A204.1 (cell line): Measurements from ENCODE around the gene PIEZO2.
A peak's percentile ranks its signal among the peaks of the same experiment; 100 is the strongest.

Experiments used
- FAIRE-seq: peaks from 2 replicates; lab custom pipeline; 2012; peaks lifted over from hg19 to GRCh38; lab: Jason Lieb, UNC

PIEZO2 gene

DNA sequence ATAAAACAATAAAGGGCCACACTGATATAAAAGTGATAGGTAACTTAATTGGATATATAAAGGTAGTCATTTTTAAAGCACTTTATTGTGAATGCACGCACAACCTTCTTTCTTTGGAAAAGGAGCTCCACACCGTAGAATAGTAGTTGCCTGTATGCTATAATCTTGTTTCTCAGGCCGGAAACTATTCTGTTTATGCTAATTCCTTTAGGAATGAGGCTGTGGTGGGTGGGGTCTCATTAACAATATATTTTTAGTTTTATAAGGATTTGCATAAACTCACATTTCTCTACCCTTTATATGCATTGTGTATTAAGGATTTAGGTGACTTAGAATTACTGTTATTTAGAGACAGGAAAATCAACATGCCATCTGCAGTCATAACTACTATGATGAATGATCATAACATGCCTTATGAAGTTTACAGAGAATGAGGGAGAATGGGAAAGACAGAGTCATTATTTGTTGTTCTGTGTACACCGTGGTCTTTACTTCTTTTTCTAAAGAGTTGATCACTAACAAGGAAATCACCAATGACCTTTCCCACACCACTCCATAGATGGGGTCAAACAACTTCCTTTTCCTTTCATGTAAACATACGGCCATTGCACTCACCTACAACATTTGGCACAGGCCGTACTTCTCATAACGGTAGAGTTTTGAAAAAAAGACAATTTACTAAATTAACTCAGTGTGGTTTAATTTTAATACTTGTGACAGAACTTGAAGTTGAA, 84.5 kb downstream of the PIEZO2 start:
- FAIRE-seq = no peak

GRCh38 chr18:11064106-11064505, 85.3 kb downstream of the PIEZO2 start:
- FAIRE-seq = no peak

DNA sequence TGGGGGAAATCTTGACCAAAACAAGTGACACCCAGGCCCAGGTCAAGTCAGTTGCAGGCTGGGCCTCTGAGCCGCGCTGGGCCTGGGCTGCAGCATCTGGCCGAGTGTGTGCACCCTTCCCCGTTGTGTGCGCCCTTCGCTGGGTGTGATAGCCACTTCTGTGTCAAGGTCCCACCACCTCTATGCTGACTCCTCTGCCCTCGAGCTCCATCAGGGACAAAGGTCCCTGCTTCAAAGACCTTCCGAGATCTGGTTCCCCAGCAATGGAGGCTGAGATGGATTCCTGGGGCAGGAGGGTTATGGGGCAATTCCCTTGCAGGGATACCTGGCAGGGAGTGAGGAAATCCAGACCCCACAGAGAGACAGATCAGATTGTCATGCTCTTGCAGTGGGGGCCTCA, 93.6 kb downstream of the PIEZO2 start:
- FAIRE-seq = no peak

GRCh38 chr18:11054497-11054896, 94.9 kb downstream of the PIEZO2 start:
- no peak for FAIRE-seq

DNA sequence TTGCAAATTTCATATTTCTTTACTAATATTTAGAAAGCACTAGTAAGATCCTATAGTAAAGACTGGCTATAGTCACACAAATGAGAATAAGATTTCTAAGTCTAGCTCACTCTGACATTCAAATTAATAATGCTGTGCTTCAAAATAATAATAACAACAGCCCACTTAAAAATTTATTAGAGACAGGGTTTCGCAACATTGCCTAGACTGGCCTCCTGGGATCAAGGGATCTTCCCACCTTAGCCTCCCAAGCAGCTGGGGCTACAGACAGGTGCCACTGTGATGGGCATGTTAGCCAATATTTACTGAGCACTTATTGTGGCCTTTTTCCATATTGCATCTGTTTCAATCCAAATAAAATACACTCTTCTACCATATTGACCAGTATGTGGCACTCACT, 96.1 kb downstream of the PIEZO2 start:
- FAIRE-seq = no peak

DNA sequence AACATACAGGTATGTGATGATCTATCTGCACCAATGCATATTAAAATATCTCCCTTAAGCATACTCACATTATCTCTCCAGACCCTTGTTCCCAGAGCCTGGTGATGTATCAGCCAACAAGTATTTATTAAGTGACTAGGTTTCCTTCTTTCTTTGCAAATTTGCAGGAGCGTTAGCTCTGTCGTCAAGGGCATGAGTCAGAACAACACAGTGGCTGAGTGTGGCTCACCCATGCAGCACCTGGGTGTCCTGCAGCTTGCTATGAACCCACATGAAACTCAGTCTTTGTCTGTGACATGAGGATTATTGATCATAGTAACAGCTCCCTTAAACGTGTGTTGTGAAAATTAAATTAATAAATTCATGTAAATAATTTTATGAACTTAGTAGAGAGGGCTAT, 96.6 kb downstream of the PIEZO2 start:
- no peak for FAIRE-seq

- no peak for FAIRE-seq
Measured at GRCh38 chr18:11051462-11051861, 97.9 kb downstream of the PIEZO2 start.

DNA sequence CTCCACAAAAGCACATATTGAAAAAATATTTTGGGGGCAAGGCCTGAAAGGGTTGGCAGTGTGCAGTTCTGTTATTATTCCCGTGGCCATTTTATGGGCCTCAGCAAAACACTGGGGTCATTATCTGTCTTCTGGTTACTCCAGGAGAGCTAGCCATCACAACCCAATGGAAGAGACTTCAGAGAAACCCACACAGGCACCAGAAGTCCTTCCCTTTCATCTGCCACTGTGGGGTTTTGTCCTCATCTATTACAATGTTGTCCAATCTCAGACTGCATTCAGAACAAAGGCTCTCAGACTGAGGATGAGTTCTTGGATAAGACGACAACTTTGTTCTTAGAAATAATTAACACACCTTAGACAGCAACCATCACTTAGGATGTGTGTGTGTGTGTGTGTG, 98.4 kb downstream of the PIEZO2 start:
- FAIRE-seq = no peak

- no peak for FAIRE-seq
Measured at GRCh38 chr18:11047817-11048216, 101.6 kb downstream of the PIEZO2 start.

- FAIRE-seq = no peak
Measured at GRCh38 chr18:11047156-11047555, 102.2 kb downstream of the PIEZO2 start.

DNA sequence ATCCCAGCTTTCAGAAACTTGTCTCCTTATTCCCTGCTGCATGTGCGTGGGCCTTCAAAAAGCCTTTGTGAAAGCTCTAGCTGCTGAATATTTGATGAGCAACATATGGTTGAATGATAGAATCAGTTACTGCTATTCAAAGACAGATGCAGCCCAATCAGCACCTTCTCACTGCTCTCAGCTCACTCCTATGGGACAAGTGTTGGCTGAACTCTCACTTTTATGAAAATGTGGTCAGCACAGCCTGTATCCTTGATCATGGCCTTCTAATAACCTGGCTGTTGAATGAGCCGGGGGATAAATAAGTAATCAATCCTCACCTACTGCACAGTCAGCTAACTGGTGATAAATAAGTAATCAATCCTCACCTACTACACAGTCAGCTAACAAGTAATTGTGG, 103.2 kb downstream of the PIEZO2 start:
- FAIRE-seq = no peak

DNA sequence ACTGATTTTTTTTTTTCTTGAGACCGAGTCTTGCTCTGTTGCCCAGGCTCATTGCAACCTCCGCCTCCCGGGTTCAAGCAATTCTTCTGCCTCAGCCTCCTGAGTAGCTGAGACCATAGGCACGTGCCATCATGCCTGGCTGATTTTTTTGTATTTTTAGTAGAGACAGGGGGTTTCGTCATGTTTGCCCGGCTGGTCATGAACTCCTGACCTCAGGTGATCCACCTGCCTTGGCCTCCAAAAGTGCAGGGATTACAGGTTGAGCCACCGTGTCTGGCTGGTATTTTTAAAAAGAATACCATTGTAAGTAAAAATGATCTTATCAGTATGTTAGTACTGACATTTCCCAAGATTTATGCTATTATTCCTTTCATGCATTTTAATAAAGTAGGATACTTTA, 105.7 kb downstream of the PIEZO2 start:
- FAIRE-seq = no peak

GRCh38 chr18:11042247-11042646, 107.1 kb downstream of the PIEZO2 start:
- FAIRE-seq = no peak

DNA sequence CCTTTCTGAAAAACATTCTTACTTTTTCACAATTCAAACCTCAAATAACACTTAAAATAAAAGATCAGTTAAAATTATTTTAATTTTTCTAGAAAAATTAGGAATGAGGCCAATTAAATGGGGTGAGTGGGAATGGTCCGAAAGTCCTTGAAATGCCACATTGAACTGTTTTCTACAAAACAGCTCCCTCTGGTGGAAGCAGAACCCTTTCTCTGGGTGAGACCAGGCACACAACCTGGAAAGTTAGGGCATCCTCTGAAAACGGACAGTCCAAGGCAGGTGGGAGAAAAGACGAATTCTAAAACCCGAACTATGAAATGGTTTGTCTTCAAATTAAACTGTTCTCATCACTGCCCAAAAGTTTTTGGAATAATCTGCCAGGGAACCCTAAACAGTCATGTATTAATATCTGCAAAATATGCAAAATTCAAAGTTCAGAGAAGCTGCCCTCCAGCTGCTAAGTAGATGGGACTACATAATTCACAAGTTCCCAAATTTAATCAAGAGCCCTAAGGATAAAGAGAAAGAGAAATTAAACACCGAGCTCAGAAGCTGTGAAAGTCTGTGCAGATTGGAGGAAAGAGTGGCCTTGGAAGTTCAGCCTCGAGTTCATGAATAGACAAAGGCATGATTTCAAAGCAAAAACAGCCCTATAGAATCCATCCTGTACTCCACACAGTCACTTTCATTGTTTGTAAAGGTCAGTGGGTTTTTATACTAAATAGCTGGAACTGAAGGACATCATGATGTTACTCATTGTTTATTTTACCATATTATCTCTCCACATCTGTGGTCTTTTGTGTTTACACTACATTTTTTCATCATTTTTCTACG, 108.3 kb downstream of the PIEZO2 start:
- peak; percentile 58 for FAIRE-seq

- no peak for FAIRE-seq
Measured at GRCh38 chr18:11040359-11040758, 109.0 kb downstream of the PIEZO2 start.

DNA sequence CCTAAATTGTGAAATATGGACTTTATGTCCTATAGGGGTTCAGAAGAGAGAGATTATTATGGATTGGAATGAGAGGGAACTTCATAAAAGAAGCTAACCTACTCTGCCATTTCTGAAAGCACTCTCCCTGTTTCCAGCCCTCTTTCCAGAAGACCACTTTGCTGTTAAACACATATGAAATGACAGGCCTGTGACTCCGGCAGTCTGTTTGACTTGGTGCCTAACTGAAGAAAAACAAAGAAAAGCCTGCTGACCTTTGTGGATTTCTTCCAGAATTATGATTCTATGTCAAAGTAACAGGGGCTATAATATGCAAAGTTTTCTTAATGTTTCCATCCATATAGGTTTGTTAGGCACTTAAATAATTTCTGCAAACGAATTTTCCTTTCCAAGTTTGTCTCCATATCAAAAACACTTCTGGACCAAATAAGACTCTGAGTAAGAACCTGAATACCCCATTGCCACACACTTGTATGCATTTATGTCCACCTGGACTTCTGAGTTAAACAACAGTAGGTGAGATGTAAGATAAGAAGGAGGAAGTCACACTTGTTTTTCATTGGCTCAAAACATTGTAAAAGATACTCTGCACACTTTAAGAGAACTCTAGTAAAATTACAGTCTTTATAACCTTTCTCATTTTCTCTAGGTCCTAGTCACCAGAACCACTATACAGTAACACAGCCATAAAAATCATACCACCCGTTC, 111.7 kb downstream of the PIEZO2 start:
- FAIRE-seq = no peak

DNA sequence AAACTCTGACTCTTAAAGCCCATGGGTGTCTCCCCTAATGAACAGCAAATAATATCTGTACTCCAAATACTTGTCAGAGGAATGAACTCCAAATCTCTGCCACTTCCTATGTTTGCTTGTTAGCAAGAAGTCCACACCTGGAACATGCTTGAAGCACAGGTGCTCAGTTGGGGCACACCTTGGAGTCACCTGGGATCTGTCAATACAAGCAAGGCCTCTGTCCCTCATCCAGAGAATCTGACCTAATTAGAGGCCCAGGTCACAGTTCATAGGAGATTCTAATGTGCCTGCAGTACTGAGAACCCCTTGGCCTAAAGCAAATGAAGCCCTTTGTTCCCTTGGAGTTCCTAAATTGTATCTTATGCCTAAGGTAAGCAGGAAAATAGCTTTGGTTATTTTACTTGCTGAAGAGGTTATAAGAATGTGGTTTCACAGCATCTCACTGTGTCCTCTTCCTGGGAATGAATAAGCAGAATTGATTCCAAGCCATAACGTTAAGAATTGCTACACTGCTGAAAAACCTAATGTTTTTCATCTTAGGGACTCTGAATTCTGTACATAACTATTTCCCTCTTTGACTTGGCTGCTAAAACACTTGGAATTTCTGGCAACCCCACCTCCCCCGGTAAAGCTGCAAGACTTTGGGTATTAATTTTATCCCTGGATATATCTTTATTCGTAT, 113.4 kb downstream of the PIEZO2 start:
- no peak for FAIRE-seq

GRCh38 chr18:11035376-11035775, 114.0 kb downstream of the PIEZO2 start:
- FAIRE-seq = no peak

DNA sequence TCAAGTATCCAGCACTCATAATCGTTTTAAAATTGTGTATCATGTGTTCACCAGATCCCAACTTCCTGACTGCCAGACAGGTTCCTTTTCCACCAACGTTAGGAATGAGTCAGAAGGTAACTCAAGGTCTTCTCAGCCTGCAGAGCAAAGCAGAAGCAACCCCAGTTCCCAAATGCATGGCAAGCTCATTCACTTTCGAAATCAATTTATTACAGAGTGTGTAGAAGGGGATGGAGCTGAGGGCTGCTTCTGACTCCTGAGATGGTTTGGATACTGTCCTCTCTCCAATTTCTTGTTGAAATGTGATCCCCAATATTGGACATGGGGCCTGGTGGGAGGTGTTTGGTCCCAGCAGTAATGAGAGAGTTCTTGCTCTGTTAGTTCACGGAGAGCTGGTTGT, 114.5 kb downstream of the PIEZO2 start:
- FAIRE-seq = no peak

DNA sequence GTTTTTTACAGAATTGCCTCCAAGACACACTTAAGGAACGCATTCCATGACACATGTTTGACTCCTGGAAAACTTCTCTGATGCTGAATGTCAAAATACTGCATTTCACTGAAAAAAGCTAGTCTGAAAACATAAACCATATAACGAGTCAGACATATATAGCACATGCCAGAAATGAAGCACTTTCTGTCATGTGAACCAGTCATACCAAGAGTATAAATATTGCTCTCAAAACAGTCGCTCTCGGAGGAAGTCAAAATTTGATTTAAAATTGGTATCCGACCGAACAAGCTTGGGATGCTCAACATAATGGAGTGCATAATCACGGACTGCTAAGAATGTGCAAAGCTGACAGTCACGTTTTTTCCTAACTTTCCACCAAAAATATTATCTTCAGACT, 115.9 kb downstream of the PIEZO2 start:
- no peak for FAIRE-seq

DNA sequence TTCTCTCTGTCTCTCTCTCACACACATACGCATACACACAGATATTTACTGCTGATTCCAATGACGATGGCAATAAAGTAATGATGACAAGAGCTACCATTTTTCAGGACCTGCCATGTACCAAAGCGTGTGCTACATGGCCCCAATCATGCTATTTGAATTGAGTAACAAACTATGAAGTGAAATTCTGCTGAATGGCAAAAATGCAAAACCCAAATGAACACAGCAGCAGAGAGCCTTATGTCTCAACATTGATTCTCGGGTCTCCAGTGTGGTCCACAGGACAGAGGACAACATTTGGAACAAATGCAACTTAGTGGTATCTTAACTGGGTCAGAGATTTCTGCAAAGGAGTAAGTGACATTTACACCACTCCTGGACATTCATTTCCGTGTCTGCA, 117.4 kb downstream of the PIEZO2 start:
- no peak for FAIRE-seq

DNA sequence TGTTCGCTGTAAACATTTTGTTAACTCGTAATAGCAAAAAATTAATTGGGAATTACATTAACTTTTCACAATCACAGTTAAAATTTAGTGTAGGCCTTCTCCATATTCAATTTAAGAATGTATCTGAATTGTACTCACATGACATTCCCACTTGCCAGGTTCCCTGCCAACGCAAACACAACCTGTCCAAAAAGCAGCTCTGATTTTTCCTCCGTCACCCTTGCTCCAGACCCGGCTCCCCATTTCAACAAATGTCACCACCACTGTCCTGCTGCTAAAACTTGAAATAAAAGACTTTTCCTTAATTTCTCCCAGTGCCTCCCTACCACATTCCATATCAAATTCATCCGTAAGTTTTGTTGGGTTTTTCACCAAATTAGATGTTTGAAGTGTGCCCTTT, 120.3 kb downstream of the PIEZO2 start:
- FAIRE-seq = no peak

GRCh38 chr18:11027862-11028261, 121.5 kb downstream of the PIEZO2 start:
- FAIRE-seq = no peak
